DND-41 (cell line): ENCODE measurements around the gene PAFAH1B1.

Source experiments
- CTCF ChIP-seq: IDR thresholded peaks from 2 replicates; pipeline ENCODE4 v1.5.1; 2012; ENCODE audit warnings: borderline replicate concordance, low read length, moderate library complexity, mild to moderate bottlenecking; ENCODE audit not compliant: poor library complexity, severe bottlenecking; ENCODE audit errors: extremely low read depth
- EZH2 ChIP-seq: IDR thresholded peaks from 3 replicates; pipeline ENCODE4 v1.6.1; 2012; ENCODE audit warnings: borderline replicate concordance, low read depth, mild to moderate bottlenecking, moderate library complexity, low read length, inconsistent platforms; ENCODE audit not compliant: severe bottlenecking

DNA sequence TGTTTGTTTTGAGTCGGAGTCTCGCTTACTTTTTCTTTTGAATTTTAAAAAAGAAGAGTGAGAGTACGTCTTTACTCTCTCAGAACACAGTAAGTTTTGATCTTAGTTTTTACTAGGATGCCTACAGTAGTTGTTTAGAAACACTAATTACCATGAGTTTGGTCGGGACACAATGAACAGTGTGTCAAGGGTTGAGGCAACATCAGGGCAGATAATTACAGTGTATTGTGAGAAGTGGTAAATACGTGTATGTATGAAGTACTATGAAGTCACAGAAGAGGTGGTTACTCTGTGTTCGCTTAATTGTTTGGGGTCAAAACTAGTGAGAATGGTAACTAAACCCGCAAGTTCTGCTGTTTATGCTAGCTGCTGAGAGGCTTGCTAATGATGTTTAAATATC, 18.2 kb downstream of the PAFAH1B1 start:
- TF ChIP-seq CTCF (no peak), EZH2 (no peak)
